GM19452 (cell line): ENCODE results near the gene PPME1.

Experiments used
- ATAC-seq: cut with Tn5 transposase; IDR thresholded peaks from one replicate; pipeline ENCODE4 v1.9.1; 2021; ENCODE audit not compliant: unreplicated experiment

The PPME1 gene

DNA sequence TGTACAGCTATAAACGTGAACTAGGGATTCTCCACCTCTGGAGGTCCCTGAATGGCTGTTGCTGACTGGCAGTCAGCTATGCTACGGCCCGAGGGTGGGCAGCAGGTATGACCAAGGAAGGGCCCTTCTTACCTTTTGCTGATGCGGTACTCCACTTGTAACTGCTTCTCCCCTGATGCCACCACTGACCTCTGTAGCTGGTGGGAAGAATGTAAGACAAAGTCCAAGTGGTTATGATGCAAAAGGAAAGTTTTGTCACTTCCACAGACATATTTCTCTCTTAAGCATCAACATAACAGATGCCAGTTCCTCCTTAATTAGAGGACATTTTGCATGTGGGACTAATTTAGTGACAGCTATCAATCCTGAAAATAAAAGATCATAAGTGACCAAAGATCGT lies 108.2 kb downstream of the PPME1 start:
- ATAC-seq: no peak

DNA sequence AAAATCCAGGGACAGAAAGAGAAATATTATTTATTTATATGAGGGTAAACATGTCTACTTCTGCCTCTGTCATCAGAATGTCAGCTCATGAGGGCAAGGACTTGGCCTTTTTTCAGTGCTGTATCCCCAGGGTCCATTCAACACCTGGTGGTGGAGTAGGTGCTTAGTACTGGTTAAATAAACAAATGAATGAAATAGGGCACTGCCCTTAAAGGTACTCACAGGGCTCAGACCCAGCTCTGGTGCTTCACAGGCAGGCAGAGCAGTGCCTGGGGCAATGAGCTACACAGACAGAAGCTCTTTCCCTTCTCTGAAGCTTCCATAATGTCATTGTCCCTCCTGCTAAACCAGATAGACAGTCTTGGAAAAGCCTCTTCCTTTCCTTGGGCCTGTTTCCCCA lies 109.4 kb downstream of the PPME1 start:
- ATAC-seq: no peak

DNA sequence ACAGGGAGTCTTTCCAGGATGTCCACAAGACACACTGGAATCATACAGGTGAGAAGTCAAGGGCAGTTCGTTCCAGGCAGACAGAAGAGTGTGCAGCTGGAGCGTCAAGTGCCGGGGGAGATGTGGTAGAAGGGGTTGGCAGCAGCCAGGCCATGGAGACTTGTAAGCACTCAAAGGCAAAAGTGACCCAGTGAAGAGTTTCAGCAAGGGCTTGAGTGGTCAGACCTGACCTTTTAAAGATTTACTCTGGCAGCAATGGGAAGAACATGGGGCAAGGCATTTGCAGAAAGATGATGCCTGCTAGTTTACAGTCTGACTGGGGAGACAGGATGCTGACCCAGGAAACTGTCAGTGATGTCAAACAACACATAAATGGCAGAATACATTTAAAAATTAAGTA lies 111.3 kb downstream of the PPME1 start:
- no peak for ATAC-seq

DNA sequence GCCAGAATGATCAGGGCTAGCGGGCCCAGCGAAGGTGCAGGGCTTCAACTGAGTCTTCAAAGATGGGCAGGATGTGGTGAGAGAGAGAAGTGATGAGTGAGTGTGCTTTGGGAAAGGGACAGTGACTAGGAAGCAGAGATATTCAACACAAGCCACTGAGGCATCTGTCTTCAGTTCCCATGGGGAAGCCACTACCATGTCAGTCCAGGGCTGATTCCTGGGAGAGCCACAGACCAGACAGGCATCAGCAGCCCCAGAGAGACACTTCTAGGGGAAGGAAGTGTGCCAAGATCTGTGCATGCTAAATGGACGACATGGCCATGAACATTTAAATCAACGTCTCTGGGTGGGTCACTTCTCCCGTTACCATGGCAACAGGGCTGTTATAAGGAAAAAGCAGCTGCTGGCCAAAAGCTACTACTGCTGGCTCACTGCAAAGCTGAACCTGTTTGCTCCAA lies 111.9 kb downstream of the PPME1 start:
- ATAC-seq: no peak

DNA sequence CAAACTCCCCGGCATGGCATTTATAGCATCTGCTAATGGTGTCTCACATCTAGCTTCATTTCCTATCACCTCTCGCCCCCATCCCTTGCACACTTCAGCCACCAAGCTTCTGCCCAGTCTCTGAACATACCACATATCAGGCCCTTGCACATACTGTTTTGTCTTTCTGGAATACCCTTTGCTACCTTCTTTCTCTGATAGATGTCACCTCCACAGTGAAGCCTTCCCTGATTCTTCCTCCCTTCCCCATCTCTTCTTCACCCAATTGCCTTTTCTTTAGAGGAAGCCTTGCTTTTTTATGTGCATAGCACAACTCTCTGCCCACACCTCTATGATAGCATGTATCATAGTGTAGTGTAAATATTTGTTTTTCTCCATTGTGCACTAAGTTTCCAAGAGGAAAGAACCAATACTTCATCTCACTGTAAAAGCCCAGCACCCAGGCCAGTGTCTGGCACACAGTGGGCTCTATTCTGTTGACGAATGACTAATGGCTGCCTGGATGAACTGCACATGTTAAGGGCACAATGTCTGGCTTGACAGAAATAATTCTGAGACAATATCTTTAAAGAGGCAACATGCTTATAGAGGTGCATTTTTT lies 112.6 kb downstream of the PPME1 start:
- no peak for ATAC-seq

DNA sequence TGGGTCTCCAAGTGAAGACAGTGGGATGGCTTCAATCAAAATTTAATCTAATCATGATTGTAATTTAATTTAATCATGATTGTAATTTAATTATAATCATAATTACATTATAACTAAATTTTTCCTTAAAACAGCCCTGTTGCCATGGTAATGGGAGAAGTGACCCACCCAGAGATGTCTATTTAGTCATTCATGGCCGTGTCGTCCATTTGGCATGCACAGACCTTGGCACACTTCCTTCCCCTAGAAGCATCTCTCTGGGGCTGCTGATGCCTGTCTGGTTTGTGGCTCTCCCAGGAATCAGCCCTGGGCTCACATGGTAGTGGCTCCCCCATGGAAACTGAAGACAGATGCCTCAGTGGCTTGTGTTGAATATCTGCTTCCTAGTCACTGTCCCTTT lies 113.4 kb downstream of the PPME1 start:
- no peak for ATAC-seq

DNA sequence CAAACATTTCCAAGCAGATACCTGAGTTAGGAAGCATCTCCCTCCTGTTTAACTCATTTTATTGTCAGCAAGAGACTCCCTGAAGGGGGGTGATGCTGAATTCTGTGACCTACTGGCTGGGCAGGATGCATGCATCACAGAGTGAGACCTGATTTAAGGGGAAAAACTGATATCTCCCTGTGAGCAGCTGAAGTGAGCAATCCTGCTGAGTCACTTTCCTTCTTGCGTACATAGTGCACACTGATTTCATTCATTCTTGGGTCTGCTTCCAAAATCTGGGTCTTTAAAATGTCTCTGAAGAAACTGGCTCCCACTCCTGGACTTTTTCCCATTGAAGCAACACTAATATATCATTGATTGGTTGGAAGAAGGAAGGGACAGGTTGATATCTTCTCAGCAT lies 117.1 kb downstream of the PPME1 start:
- no peak for ATAC-seq

DNA sequence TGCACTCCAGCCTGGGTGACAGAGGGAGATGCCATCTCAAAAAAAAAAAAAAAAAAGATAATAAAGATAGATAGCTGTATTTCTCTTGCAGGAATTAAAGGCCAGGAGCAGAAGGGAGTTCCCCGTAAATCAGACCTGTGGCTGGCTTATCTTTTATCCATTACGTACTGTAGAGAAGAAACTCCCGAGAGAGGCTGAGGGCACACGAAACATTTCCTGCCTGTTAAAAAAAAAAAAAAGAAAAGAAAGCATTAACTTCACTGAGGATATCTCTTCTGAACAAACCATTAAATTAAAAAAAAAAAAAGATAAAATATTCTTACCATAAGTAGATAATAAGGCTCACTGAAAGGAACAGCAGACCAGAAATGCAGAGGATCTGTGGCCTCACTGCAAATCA lies 117.8 kb downstream of the PPME1 start:
- ATAC-seq: no peak

DNA sequence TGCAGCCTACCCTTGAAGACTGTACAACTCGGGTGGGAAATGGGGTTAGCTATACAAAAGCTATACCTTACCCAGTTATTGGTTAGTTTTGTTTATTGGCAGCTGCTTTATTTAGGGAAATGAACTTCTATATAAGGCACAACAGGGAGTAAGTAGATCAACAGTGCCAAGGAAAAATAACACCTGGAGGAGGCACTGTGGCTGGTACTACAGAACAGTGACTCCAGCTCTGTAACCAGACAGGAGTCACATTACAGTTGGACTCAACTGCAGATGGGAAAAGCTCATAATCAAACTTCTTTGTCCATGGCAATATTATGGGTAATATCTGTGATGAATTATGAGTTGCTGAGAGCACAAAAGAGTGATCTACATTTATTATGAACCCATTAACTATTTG lies 126.4 kb downstream of the PPME1 start:
- no peak for ATAC-seq

DNA sequence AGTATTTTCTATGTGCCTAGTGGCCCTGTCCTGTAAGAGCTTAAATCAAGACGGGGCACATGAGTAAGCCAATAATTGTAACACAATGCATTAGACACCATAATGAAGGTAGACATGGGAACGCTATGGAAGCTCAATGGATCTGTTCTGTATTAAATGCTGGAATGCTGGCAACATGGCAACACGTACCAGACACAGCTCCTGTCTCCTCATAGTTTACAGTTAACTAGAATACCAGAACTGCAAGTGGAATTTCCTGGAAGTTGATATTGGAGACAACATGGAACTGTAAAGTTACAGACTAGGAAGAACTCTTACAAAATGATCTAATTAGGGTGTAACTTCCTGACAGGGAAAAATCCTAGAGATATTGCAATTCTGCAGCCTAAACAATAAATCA lies 127.9 kb downstream of the PPME1 start:
- ATAC-seq: no peak
